CD4-positive, alpha-beta T cell treated with Interferon alpha-2 for 1 hour (primary cell): ENCODE results near the gene IMPDH2.

Experiments
- DNase-seq, 2 donors: peaks; one replicate each; pipeline ENCODE4 v3.0.0-alpha.2; 2020 to 2022

The IMPDH2 gene

GRCh38 chr3:49005303-49005680 lies 23.9 kb downstream of the IMPDH2 start:
- no peak for DNase-seq

- no peak for DNase-seq
Measured at GRCh38 chr3:49004352-49005302, 24.6 kb downstream of the IMPDH2 start.

- DNase-seq: no peak
Measured at GRCh38 chr3:49001155-49001554, 28.0 kb downstream of the IMPDH2 start.

GRCh38 chr3:48999085-48999858 lies 29.9 kb downstream of the IMPDH2 start:
- DNase-seq: no peak

GRCh38 chr3:48997714-48998637 lies 31.2 kb downstream of the IMPDH2 start:
- no peak for DNase-seq

DNA sequence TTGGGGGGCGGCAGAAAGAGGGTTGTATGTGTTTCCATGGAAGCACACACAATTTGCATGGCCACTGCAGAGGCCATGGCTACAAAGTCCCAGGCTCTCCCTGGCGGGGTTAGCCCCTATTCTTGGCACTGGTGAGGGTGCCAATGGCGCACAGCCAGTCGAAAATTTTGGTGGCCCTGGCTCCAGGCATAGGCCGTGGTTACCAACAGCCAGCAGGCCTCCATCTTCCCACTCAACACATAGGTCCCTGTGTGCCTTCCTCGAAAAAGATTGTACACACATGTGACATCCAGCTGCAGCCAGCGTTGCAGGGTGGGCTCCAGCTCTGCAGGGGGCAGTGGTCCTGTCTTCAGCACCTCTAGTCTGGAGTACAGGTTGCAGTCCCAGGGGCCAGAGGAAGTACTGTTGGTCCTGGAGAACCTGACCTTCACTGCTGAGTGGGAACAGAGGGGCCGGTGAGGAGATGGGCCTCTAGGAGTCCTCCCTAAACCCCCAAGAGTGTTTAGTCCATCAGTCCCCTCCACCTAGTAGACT lies 32.0 kb downstream of the IMPDH2 start:
- no peak for DNase-seq

DNA sequence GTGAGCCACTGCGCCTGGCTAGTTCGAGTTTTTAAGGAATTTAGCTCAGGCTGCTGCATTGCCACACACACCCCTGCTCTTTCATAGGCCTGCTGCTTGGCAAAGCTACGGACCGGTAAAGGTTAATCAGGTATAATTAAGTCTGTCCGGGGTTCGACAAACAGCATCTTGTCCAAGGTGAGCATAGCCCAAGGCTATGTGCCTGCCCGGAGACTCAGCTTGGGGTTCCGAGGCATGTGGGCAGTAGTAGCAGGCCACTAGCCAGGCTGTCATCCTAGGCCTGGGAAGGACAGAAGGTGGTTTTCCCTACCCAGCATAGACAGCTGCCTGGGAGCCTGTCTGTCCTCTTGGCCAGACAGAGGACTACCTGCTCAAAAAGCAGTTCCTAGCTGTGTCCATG lies 32.6 kb downstream of the IMPDH2 start:
- no peak for DNase-seq

- no peak for DNase-seq
Measured at GRCh38 chr3:48993834-48994233, 35.4 kb downstream of the IMPDH2 start.

DNA sequence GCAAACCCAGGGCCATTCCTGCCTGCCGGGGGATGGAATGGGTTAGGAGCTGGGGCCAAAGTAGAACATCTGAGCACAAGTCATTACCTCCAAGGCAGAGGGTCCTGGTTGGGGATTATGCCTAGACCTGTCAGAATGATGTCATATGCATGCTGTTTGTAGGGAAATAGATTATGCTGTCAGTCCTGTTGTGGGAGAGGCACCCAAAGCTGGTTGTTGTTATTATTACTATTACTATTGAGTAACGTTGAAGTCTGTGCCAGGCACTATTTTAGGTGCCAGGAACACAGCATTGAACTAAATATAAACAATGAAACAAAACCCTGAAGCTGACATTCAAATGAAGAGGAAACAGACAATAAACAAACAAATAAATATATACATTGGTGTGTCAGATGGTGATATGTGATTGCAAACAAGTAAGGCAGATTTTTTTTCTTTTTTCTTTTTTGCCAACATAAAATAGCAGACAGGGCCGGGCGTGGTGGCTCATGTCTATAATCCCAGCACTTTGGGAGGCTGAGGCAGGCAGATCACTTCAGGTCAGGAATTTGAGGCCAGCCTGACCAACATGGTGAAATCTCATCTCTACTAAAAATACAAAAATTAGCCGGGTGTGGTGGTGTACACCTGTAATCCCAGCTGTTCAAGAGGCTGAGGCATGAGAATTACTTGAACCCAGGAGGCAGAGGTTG lies 37.2 kb downstream of the IMPDH2 start:
- DNase-seq: no peak

DNA sequence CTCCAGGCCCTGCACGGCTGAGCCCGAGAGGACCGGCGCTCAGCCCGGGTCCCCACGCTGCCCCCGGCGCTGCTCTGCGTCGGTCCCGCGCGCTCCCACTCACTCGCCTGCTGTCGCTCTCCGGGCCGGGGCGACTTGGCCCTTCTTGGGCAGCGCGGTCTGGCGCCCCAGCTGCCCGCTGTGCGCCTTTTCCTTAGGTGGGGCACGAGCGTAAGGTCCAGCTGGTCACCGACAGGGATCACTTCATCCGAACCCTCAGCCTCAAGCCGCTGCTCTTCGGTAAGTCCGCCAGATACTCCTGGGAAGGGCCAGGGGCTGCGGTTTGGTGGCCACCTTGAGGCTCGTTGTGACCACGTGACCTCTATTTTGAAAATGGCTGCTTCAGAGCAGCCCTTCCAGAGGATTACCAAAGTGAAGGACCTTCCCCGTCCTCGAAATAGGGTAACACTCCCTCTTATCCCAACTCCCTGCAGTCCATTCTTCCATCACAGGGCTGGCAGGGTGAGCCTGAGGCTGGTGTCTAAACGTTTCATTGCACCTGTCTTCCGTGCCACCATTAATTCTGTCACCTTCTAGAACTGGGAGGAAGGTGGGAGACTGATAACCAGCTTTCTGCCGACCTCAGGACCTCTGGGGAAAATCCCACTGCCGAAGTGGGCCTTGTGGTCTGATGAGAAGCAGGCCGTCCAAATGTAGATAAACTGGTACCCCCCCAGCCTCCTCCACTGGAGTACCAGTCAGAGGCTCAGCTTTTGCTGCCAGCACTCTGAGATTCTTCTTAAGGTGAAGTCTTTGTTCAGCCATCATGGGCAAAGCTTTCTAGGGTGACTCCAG lies 38.3 kb downstream of the IMPDH2 start:
- peak in 1 of 2 donors; percentile 50 for DNase-seq

GRCh38 chr3:48989796-48990635 lies 39.2 kb downstream of the IMPDH2 start, which contains the start of gene P4HTM:
TSS of gene P4HTM (plus strand) at chr3:48990241. CDS start at chr3:48990257, 16 bp downstream.
- peak; percentile 59 to 71 for DNase-seq

DNA sequence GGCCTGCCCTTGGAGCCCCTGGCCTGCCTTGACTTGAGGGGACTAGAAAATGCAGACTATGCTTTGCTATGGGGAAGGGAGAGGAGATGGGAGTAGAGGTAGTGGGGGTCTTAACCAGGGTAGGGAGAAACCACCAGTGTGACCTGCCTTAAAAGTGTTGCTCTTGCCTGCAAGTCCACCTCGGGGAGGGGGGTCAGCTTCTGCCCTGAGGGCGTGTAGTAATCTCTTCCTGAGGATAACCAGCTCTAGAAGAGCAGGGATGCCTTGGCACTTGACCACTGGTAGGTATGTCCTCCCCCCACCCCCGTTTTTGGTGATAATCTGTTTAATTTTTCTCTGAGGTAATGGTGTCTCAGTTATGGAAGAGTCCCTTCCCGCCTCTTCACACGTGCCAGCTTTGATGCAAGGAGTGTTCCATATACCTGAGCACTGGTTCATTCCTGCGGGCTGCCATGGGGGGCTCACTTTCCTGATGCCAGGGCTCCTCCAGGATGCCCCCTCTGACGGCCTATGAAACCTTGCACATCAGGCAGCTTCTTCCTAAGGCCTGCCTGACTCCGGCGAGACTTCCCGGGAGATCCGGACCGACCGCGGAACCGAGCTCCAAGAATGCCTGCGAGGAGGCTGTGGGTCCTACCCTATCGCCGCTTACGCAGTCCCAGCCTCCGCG lies 39.9 kb downstream of the IMPDH2 start:
- no peak for DNase-seq

DNA sequence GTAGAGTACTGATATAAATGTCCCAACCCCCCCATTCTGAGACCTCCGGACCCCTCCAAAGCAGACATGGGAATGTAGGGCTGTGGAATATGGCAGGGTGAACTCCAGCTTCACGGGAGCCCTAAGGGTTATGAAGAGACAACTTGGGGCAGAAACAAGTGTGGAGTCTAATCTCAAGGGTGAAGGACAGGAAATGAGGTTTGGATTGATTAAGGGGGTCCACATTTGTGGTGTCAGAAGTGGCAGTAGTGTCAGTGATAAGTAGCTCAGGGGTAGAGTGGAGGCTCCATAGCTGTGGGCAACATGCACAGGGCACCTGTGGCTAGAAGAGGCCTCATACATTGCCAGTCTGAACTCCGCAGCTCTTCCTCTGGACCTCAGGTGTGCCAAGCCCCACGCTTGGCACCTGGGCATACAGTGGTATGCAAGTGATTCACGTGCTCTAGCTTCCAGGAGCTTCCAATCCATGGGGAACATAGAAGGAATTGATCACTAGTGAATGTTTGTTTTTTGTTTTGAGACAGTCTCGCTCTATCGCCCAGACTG lies 43.3 kb downstream of the IMPDH2 start:
- no peak for DNase-seq

DNA sequence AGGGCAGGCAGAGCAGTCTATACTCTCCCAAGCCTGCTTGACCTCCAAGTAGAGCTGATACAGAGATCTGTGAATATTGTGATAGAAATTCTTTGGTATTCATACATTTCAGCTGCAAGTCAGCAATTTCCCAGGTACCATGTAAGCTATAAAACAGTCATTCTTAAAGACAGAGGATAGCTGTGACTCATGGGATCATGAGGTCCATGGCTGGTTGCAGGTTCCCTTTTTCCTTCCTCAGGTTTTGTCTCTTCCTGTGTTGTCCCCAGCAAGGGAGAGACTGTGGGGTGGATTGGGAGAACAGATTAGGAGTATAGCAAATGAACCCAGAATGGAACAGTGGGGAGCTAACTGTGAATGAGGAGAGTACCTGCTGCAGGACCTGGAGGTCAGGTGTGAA lies 44.5 kb downstream of the IMPDH2 start:
- DNase-seq: no peak

- no peak for DNase-seq
Measured at GRCh38 chr3:48983096-48983495, 46.1 kb downstream of the IMPDH2 start.

- DNase-seq: no peak
Measured at GRCh38 chr3:48982686-48983085, 46.5 kb downstream of the IMPDH2 start.

DNA sequence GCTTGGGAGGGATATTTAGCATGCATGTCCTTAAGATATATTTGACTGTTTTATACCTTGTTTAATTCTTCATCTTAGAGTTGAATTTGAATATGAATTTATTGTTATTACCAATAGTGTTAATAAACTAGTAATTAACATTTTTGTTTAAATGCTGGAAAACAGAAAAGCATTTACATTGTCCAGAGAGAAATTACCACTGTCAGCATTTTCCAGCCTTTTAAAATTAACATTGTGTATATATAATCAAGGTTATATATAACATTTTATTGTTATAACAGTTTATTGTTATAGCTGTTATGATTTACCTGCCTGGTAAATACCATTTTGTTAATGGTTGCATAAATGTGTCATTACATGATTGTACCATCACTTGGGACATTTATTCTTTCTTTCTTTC lies 47.2 kb downstream of the IMPDH2 start:
- no peak for DNase-seq

DNA sequence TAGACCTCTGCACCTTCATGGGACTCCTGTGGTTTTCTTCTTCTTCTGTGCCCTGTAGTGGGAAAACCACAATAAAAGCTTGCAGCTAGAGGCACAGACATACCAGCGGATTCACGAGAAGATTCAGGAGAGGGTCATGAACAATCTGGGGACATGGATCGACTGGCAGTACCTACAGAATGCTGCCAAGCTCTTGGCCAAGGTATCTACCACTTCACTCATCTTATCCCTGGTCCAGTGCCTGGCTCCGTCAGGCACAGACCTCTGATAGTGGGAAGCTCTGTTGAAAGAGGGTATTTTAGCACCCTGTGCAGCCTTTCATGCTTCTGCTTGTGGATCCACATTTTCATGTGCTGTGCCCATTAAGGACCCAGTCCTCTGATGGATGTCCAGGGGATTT lies 48.9 kb downstream of the IMPDH2 start:
- no peak for DNase-seq

DNA sequence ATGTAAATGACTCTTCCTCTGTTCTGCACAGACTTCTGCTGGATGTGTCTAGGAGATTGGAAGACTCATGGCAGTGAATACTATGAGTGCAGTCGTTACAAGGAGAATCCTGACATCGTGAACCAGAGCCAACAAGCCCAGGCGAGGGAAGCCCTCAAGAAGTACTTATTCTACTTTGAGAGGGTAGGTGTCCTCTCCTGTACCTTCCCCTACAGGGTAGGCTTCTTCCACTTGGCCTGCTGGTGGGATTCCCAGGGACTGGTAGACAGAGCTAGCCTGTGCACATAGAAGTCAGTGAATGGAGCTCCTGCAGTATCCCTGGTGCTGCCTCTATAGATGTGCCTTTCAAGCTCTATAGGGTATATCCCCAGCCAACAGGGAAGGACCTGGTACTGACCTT lies 49.7 kb downstream of the IMPDH2 start:
- no peak for DNase-seq
